HepG2 (cell line): ENCODE measurements around the gene M1AP. TPM values are rescaled to one million over a fixed set of nuclear protein-coding genes. Genes with fewer than 3 reads are reported as not detected.

Source experiments
- ATAC-seq: fragments of 200-7000 bp; cut with Tn5 transposase; 3 replicates; pipeline ENCODE4 v1.9.1; 2020; ENCODE audit warnings: mild to moderate bottlenecking, moderate library complexity
- BruUV-seq: library from RNA; stranded (reverse); fragments of 400-500 nt; replicated peaks from 2 replicates; lab custom pipeline; 2021; lab: Mats Ljungman, UMichigan
- CTCF ChIA-PET: fragments of 300-600 bp; formaldehyde crosslinking; extraction: SDS; loops from one replicate; lab custom pipeline; 2021; ENCODE audit warnings: low total read pairs, inconsistent platforms, low intra/inter-chr PET ratio; lab: Yijun Ruan, JAX
- POLR2A ChIA-PET: fragments of 350-600 bp; sonication (Branson Sonifier 250); formaldehyde crosslinking; loops from one replicate; lab custom pipeline; 2020; ENCODE audit warnings: antibody characterized with exemption, inconsistent platforms; lab: Yijun Ruan, JAX
- DNase-seq: peaks from one replicate; pipeline ENCODE4 v3.0.0-alpha.2; 2015; ENCODE audit warnings: low spot score
- FAIRE-seq: peaks from 3 replicates; lab custom pipeline; 2011; peaks lifted over from hg19 to GRCh38; lab: Jason Lieb, UNC
- H2AFZ ChIP-seq: one replicate; pipeline ENCODE4 v1.6.1; 2011; ENCODE audit warnings: low read length, inconsistent platforms
- H3K27ac ChIP-seq: fragments of 300-600 bp; 3 replicates; pipeline ENCODE4 v1.8.0; 2011; ENCODE audit warnings: mixed run types, mild to moderate bottlenecking, mixed read lengths, low read length, inconsistent platforms; ENCODE audit not compliant: insufficient read depth; ENCODE audit errors: extremely low read length
- H3K27me3 ChIP-seq, 2 experiments: fragments of 200-600 bp in 1 of 2; 2 replicates in 1 of 2; 3 replicates in 1 of 2; pipeline versions ENCODE4 v1.6.0 to v1.8.0; 2011; ENCODE audit warnings: low read length in 2 of 2, mild to moderate bottlenecking in 2 of 2, moderate library complexity in 2 of 2, inconsistent platforms in 1 of 2; ENCODE audit not compliant: insufficient read depth in 2 of 2, control insufficient read depth in 1 of 2
- H3K36me3 ChIP-seq, 2 experiments: fragments of 200-600 bp in 1 of 2; replicated peaks in 1 of 2; 2 replicates in 1 of 2; 3 replicates in 1 of 2; pipeline versions ENCODE4 v1.5.1 to v1.8.0; 2011; ENCODE audit warnings: low read length in 2 of 2, inconsistent platforms in 1 of 2; ENCODE audit not compliant: insufficient read depth in 2 of 2, control insufficient read depth in 1 of 2
- H3K4me1 ChIP-seq: 2 replicates; pipeline ENCODE4 v1.5.1; 2012; ENCODE audit warnings: low read length, inconsistent platforms; ENCODE audit not compliant: insufficient read depth
- H3K4me2 ChIP-seq: 2 replicates; pipeline ENCODE4 v1.6.0; 2011; ENCODE audit warnings: low read depth, low read length, inconsistent platforms
- H3K4me3 ChIP-seq, 3 experiments: fragments of 200-600 bp in 1 of 3; sonication (generic), shearing (Covaris generic) in 1 of 3; replicated peaks in 1 of 3; 2 replicates each; pipeline ENCODE4 v1.5.1; 2011 to 2016; ENCODE audit warnings: low read length in 3 of 3, inconsistent platforms in 2 of 3, low read depth in 2 of 3, mild to moderate bottlenecking in 2 of 3, control low read depth in 1 of 3, mixed read lengths in 1 of 3; ENCODE audit not compliant: insufficient read depth in 1 of 3
- H3K79me2 ChIP-seq: one replicate; pipeline ENCODE4 v1.6.1; 2011; ENCODE audit warnings: low read length, inconsistent platforms; ENCODE audit not compliant: insufficient read depth
- H3K9ac ChIP-seq: 2 replicates; pipeline ENCODE4 v1.6.0; 2011; ENCODE audit warnings: mild to moderate bottlenecking, low read depth, low read length, inconsistent platforms; ENCODE audit not compliant: insufficient read depth
- H3K9me3 ChIP-seq: 2 replicates; pipeline ENCODE4 v1.5.1; 2012; ENCODE audit warnings: mild to moderate bottlenecking, low read length
- H4K20me1 ChIP-seq: 2 replicates; pipeline ENCODE4 v1.6.0; 2011; ENCODE audit warnings: inconsistent platforms, mild to moderate bottlenecking, low read length, moderate library complexity; ENCODE audit not compliant: insufficient read depth
- ATAD3A ChIP-seq: sonication (generic); formaldehyde crosslinking; IDR thresholded peaks from 2 replicates; pipeline ENCODE4 v1.4.0; 2020; ENCODE audit warnings: missing genetic modification reagents
- BCL6 ChIP-seq: IDR thresholded peaks from 2 replicates; pipeline ENCODE4 v1.6.1; 2016; ENCODE audit warnings: missing genetic modification reagents, missing compliant biosample characterization
- ELF1 ChIP-seq: sonication (generic); formaldehyde crosslinking; IDR thresholded peaks from 2 replicates; pipeline ENCODE4 v1.4.0; 2020; ENCODE audit warnings: missing genetic modification reagents
- FOXA3 ChIP-seq: IDR thresholded peaks from 2 replicates; pipeline ENCODE4 v1.6.1; 2016; ENCODE audit warnings: missing genetic modification reagents, missing compliant biosample characterization
- FOXK2 ChIP-seq: fragments of 450-650 bp; IDR thresholded peaks from 2 replicates; pipeline ENCODE4 v1.6.1; 2016
- HHEX ChIP-seq: IDR thresholded peaks from 2 replicates; pipeline ENCODE4 v1.6.1; 2016; ENCODE audit warnings: control low read depth
- HOXA3 ChIP-seq: sonication (generic); formaldehyde crosslinking; IDR thresholded peaks from 2 replicates; pipeline ENCODE4 v1.5.0; 2020; ENCODE audit warnings: missing genetic modification reagents
- HOXD1 ChIP-seq: sonication (generic); formaldehyde crosslinking; IDR thresholded peaks from 2 replicates; pipeline ENCODE4 v1.5.0; 2020; ENCODE audit warnings: missing genetic modification reagents
- IKZF4 ChIP-seq: sonication (generic); formaldehyde crosslinking; IDR thresholded peaks from 2 replicates; pipeline ENCODE4 v1.5.1; 2020; ENCODE audit warnings: borderline replicate concordance, mild to moderate bottlenecking, low read depth, missing genetic modification reagents; ENCODE audit errors: not compliant biosample characterization
- KDM5B ChIP-seq: sonication (generic); formaldehyde crosslinking; IDR thresholded peaks from 2 replicates; pipeline ENCODE4 v1.4.0; 2020; ENCODE audit warnings: missing genetic modification reagents, mild to moderate bottlenecking, borderline replicate concordance
- MEIS1 ChIP-seq: sonication (generic); formaldehyde crosslinking; IDR thresholded peaks from 2 replicates; pipeline ENCODE4 v1.9.0; 2021; ENCODE audit warnings: mild to moderate bottlenecking, missing genetic modification reagents, moderate library complexity, borderline replicate concordance
- YEATS2 ChIP-seq: sonication (generic); formaldehyde crosslinking; IDR thresholded peaks from 2 replicates; pipeline ENCODE4 v1.4.0; 2020; ENCODE audit warnings: missing genetic modification reagents, borderline replicate concordance
- ZFP1 ChIP-seq: IDR thresholded peaks from 2 replicates; pipeline ENCODE4 v1.6.1; 2016
- ZFP36L1 ChIP-seq: sonication (generic); formaldehyde crosslinking; IDR thresholded peaks from 2 replicates; pipeline ENCODE4 v1.8.0; 2022; ENCODE audit warnings: mild to moderate bottlenecking, missing genetic modification reagents, moderate library complexity
- ZNF224 ChIP-seq: sonication (generic); formaldehyde crosslinking; IDR thresholded peaks from 2 replicates; pipeline ENCODE4 v1.5.0; 2020; ENCODE audit warnings: mild to moderate bottlenecking, missing genetic modification reagents
- WGBS: methylation state at CpG from one replicate; pipeline ENCODE4 v1.1.6; 2017; ENCODE audit warnings: low lambda C conversion rate; 5-methylcytosine and 5-hydroxymethylcytosine counted together
- in situ Hi-C: cut with HindIII; loops from 2 replicates; pipeline ENCODE4 v1.10.0; 2017; ENCODE audit warnings: low pct_unique_long_range_greater_than_20kb; ENCODE audit not compliant: extremely low pct_ligation_motif_present
- intact Hi-C: fragments of 100-400 bp; cut with micrococcal nuclease; formaldehyde crosslinking; loops from one replicate; pipeline ENCODE4 v1.10.0; 2022; ENCODE audit not compliant: unreplicated experiment
- polyA plus RNA-seq, 8 experiments: library from polyadenylated mRNA; depleted of rRNA in 3 of 8; stranded (reverse) in 7 of 8; unstranded in 1 of 8; fragments of >200 nt; fragmentation: Illumina TruSeq in 4 of 8; extraction: Trizol in 4 of 8; gene quantifications; 2 replicates each; pipeline versions ENCODE4 v1.2.1 to v1.2.3, GENCODE V29; 2011 to 2016; ENCODE audit warnings: low read depth in 4 of 8, missing spikeins in 1 of 8, mixed read lengths in 1 of 8; ENCODE audit not compliant: insufficient read depth in 1 of 8
- total RNA-seq, 5 experiments: library from RNA; depleted of rRNA; stranded (reverse); fragments of >200 nt; fragmentation: Illumina TruSeq; extraction: Trizol; gene quantifications; 2 replicates each; pipeline ENCODE4 v1.2.3, GENCODE V29; 2016; ENCODE audit warnings: low read depth in 1 of 5
- TF ChIP-seq, protein P1 (sequence below): sonication (generic); formaldehyde crosslinking; IDR thresholded peaks from 2 replicates; pipeline ENCODE4 v1.4.0; 2020; ENCODE audit warnings: mild to moderate bottlenecking, missing genetic modification reagents
- TF ChIP-seq, protein P2 (sequence below): sonication (generic); formaldehyde crosslinking; conservative IDR thresholded peaks from 2 replicates; pipeline ENCODE4 v1.5.0; 2020; ENCODE audit warnings: missing genetic modification reagents
- TF ChIP-seq, protein P3 (sequence below): sonication (generic); formaldehyde crosslinking; IDR thresholded peaks from 2 replicates; pipeline ENCODE4 v1.4.0; 2020; ENCODE audit warnings: missing genetic modification reagents, low read depth, mild to moderate bottlenecking, borderline replicate concordance

The M1AP gene
- total and polyA plus RNA-seq, 2 of the 13 experiments (the other 11 are each of a cell fraction or from before 2014, with no cell fraction given): not detected

DNA sequence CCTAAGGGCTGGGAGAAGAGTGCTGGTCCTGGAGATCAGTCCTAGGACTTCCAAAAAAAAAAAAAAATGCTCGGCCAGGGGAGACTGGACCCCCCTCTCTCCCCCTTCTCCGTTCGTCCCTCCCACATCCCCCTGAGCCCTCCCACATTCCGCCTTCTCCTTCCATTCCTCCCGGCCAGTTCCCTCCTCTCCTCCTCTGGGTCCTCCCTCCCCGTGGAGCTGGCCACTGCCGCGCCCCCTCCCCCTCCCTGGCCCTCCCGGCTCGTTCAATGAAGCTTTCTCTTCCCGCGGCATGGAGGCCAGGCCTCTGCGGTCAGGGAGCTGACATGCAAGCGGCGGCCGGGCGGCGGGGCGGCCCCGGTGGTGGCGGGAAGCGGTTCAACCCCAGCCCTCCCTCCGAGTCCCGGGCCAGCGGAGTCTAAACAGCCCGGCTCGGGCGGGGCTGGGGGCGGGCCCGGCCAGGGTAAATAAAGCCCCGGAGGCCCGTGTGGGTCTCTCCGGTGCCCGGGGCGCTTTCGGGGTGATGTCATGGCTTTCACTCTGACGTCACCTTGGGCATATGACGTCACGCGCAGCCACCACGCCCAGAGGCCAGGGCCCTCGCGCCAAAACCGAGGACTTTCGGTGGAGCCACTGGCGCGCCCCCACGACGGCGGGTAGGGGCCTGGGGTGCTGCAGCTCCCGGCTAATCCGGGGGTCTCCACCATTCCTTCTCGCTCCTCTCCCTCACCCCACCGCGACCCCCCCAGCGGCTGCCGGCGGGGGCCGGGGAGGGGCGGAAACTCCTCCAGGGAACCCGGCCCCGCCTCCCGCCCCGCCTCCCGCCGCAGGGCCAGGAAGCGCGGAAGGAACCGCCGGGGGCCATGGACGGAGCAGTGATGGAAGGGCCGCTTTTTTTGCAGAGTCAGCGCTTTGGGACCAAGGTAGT is 94.0 kb downstream of the M1AP start, which contains the start of the genes DOK1 and LOXL3 (continued):
- TF ChIP-seq MEIS1 (CRISPR knock-in tag): no peak

DNA sequence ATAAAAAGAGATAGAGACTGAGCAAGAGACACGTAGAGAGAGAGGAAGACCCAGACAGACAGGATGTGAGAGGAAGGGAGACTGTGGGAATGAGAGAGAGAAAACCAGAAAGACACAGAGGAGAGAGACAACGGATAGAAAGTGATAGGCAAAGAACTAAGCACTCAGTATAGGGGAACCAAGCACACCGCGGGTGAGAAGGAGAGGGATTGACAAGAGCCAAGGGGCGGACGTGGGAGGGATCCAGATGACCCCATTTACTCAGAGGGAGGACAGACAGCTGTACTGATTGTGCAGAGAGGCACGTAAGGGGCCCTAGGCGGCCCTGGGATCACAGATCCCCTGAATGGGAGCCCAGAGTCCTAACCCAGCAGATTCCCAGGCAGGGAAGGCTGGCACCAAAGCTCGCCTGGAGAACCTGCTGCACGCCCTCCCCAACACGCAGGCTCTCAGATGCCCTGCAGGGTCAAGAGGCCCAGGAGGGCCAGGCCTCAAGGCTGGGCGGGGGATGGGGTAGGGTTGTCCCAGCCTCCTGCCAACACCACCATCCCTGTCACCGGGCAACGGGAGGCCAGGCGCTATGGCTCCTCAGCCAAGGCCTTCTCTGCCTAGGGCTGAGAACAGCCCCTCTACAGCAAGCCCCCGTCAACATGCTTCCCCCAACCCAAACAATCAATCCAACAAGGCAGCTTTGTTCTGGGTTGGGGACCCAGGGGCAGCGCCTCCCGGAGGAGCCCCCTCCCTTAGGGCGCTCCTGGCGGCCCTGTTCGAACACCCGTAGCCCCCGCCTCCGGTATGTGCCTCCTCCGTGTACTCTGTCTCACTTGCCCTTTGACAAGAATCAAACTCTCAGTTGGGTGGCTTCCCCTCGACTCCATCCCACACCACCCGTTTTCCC is 95.0 kb downstream of the M1AP start:
- Histone ChIP-seq H3K9me3 (no peaks in the 10 kb centered on the region), H3K27me3 (peaks cover 3 to 17% of the 10 kb centered on the region in 2 experiments; a peak in 2 of 5 replicates), H3K9ac (peak overlapping the region; percentile 42), H3K4me2 (peak overlapping the region; percentile 92), H2AFZ (peak overlapping the region; percentile 31), H3K4me3 (peak overlapping the region; percentile 62 to 69 (median 69)), H4K20me1 (no peaks in the 10 kb centered on the region), H3K36me3 (no peaks in the 10 kb centered on the region), H3K4me1 (peaks cover 68% of the 10 kb centered on the region), H3K27ac (no peak overlapping the region), H3K79me2 (no peaks in the 10 kb centered on the region)
- 7% methylated on average over 20 of the region's 27 CpGs for WGBS
- no peak for DNase-seq
- ChIA-PET POLR2A (interaction anchor here (1.5 to 1.7 kb wide), 2 partner anchors 46 to 71 kb away, joined by 4 read pairs; partner anchors contain the start of genes CCDC142, PCGF1 and TTC31), CTCF (no interaction called here)
- FAIRE-seq: no peak
- ATAC-seq: peak; percentile 37
- BruUV-seq: no TSS peak
- in situ Hi-C loops: no loop called here
- intact Hi-C loops: no loop called here
- TF ChIP-seq BCL6 (peak; percentile 18; the same call in 1 of the 2 replicates), YEATS2 (CRISPR knock-in tag) (no peak), ELF1 (CRISPR knock-in tag) (no peak), HHEX (CRISPR knock-in tag) (no peak), ZNF224 (CRISPR knock-in tag) (no peak), KDM5B (CRISPR knock-in tag) (peak; percentile 46; the same call in 1 of the 2 replicates), IKZF4 (CRISPR knock-in tag) (no peak), HOXD1 (CRISPR knock-in tag) (0 out of 2 replicates have a peak, but pooled peaks have one; percentile 55), ZFP1 (CRISPR knock-in tag) (no peak), ATAD3A (CRISPR knock-in tag) (no peak), ZFP36L1 (CRISPR knock-in tag) (no peak), FOXA3 (CRISPR knock-in tag) (peak; percentile 30; the same call in 1 of the 2 replicates), FOXK2 (0 out of 2 replicates have a peak, but pooled peaks have one; percentile 9), HOXA3 (CRISPR knock-in tag) (no peak)
- TF ChIP-seq, protein P1, sequence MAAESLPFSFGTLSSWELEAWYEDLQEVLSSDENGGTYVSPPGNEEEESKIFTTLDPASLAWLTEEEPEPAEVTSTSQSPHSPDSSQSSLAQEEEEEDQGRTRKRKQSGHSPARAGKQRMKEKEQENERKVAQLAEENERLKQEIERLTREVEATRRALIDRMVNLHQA (CRISPR knock-in tag): no peak
- TF ChIP-seq, protein P2, sequence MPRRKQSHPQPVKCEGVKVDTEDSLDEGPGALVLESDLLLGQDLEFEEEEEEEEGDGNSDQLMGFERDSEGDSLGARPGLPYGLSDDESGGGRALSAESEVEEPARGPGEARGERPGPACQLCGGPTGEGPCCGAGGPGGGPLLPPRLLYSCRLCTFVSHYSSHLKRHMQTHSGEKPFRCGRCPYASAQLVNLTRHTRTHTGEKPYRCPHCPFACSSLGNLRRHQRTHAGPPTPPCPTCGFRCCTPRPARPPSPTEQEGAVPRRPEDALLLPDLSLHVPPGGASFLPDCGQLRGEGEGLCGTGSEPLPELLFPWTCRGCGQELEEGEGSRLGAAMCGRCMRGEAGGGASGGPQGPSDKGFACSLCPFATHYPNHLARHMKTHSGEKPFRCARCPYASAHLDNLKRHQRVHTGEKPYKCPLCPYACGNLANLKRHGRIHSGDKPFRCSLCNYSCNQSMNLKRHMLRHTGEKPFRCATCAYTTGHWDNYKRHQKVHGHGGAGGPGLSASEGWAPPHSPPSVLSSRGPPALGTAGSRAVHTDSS: no peak
- TF ChIP-seq, protein P3, sequence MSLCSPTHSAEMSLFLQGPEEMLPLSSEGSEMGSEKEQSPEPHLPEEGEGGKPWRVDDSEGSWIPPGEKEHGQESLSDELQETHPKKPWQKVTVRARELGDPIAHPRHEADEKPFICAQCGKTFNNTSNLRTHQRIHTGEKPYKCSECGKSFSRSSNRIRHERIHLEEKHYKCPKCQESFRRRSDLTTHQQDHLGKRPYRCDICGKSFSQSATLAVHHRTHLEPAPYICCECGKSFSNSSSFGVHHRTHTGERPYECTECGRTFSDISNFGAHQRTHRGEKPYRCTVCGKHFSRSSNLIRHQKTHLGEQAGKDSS (CRISPR knock-in tag): no peak
